GM23248 (cell line): ENCODE data around the gene MRTFA. TPM values are rescaled to one million over a fixed set of nuclear protein-coding genes. Genes with fewer than 3 reads are reported as not detected.
"Not testable (repeated sequence)": the region's sequence is repeated elsewhere in the genome, so short reads cannot be mapped to it uniquely, and the experiment has no call there.

Source experiments
- DNase-seq: peaks from one replicate; pipeline ENCODE4 v3.0.0-alpha.2; 2015
- H2AFZ ChIP-seq: fragments of 200-600 bp; sonication (generic); 2 replicates; pipeline ENCODE4 v1.6.1; 2016; ENCODE audit warnings: antibody characterized with exemption
- H3F3A ChIP-seq: fragments of 200-600 bp; sonication (generic); 2 replicates; pipeline ENCODE4 v1.6.1; 2016; ENCODE audit warnings: mild to moderate bottlenecking, antibody characterized with exemption, mixed run types; ENCODE audit not compliant: insufficient read depth
- H3K27ac ChIP-seq: fragments of 200-600 bp; sonication (generic); 2 replicates; pipeline ENCODE4 v1.5.1; 2016; ENCODE audit warnings: mild to moderate bottlenecking
- H3K27me3 ChIP-seq: fragments of 200-600 bp; sonication (generic); replicated peaks from 2 replicates; pipeline ENCODE4 v1.6.1; 2016; ENCODE audit warnings: mild to moderate bottlenecking; ENCODE audit not compliant: insufficient read depth
- H3K36me3 ChIP-seq: fragments of 200-600 bp; sonication (generic); 2 replicates; pipeline ENCODE4 v1.6.1; 2016; ENCODE audit warnings: low read depth, mild to moderate bottlenecking
- H3K4me1 ChIP-seq: fragments of 200-600 bp; sonication (generic); 2 replicates; pipeline ENCODE4 v1.6.1; 2016; ENCODE audit warnings: mild to moderate bottlenecking; ENCODE audit not compliant: insufficient read depth
- H3K4me2 ChIP-seq: fragments of 200-600 bp; sonication (generic); one replicate; pipeline ENCODE4 v1.6.1; 2016; ENCODE audit warnings: mild to moderate bottlenecking; ENCODE audit not compliant: unreplicated experiment
- H3K4me3 ChIP-seq: fragments of 200-600 bp; sonication (generic); 2 replicates; pipeline ENCODE4 v1.5.1; 2016; ENCODE audit warnings: mild to moderate bottlenecking
- H3K79me2 ChIP-seq: fragments of 200-600 bp; sonication (generic); 2 replicates; pipeline ENCODE4 v1.6.1; 2016; ENCODE audit warnings: mild to moderate bottlenecking; ENCODE audit not compliant: insufficient read depth
- H3K9ac ChIP-seq: fragments of 200-600 bp; sonication (generic); 2 replicates; pipeline ENCODE4 v1.6.1; 2016; ENCODE audit warnings: mild to moderate bottlenecking
- H3K9me2 ChIP-seq: fragments of 200-600 bp; sonication (generic); 2 replicates; pipeline ENCODE4 v1.6.1; 2016; ENCODE audit warnings: mixed run types, mild to moderate bottlenecking, moderate library complexity; ENCODE audit not compliant: insufficient read depth
- H3K9me3 ChIP-seq: fragments of 200-600 bp; sonication (generic); one replicate; pipeline ENCODE4 v1.6.1; 2017; ENCODE audit warnings: low read depth
- H4K20me1 ChIP-seq: fragments of 200-600 bp; sonication (generic); 2 replicates; pipeline ENCODE4 v1.6.0; 2016; ENCODE audit not compliant: insufficient read depth
- EZH2 ChIP-seq: fragments of 200-600 bp; sonication (generic); IDR thresholded peaks from 2 replicates; pipeline ENCODE4 v1.6.1; 2018; ENCODE audit warnings: antibody characterized with exemption, mild to moderate bottlenecking; ENCODE audit not compliant: insufficient read depth, poor library complexity, severe bottlenecking
- EZH2phosphoT487 ChIP-seq: fragments of 200-600 bp; sonication (generic); IDR thresholded peaks from 2 replicates; pipeline ENCODE4 v1.6.1; 2018; ENCODE audit warnings: antibody characterized with exemption, moderate library complexity, mild to moderate bottlenecking, low read depth; ENCODE audit not compliant: insufficient read depth
- WGBS, 2 experiments: methylation state at CpG; one replicate each; pipeline ENCODE4 v1.1.6; 2015 to 2017; ENCODE audit warnings: low lambda C conversion rate in 2 of 2, low coverage in 1 of 2; ENCODE audit errors: missing lambda C conversion rate in 2 of 2; 5-methylcytosine and 5-hydroxymethylcytosine counted together
- in situ Hi-C: fragments of 300-500 bp; cut with MboI; formaldehyde crosslinking; loops from 2 replicates; pipeline ENCODE4 v1.15.0; 2020
- polyA plus RNA-seq: library from polyadenylated mRNA; unstranded; fragments of >200 nt; fragmentation: Nextera tagmentation; extraction: Ambion mirVana; gene quantifications from 2 replicates; pipeline ENCODE4 v1.2.1, GENCODE V29; 2016
- total RNA-seq: library from RNA; depleted of rRNA; stranded (reverse); fragments of >200 nt; shearing (Covaris generic); gene quantifications from 2 replicates; pipeline ENCODE4 v1.2.3, GENCODE V29; 2014

The MRTFA gene
- total and polyA plus RNA-seq, 2 experiments from 2014 or later: 24.2 to 49.2 TPM

GRCh38 chr22:40627612-40628011 lies 8.9 kb downstream of the MRTFA start:
- no peaks in the 10 kb centered on the region for H3K9me3 ChIP-seq

GRCh38 chr22:40626851-40627250 lies 9.7 kb downstream of the MRTFA start:
- Histone ChIP-seq H4K20me1 (peaks cover 3% of the 10 kb centered on the region; the same call in 1 of the 2 replicates), H3K27ac (no peak overlapping the region), H3K9ac (no peak overlapping the region), H3K4me2 (no peak overlapping the region), H3K4me3 (no peak overlapping the region), H3K27me3 (no peaks in the 10 kb centered on the region), H3K9me3 (no peaks in the 10 kb centered on the region), H3K9me2 (no peaks in the 10 kb centered on the region), H3K36me3 (no peaks in the 10 kb centered on the region), H2AFZ (no peak overlapping the region), H3K4me1 (peaks cover 21% of the 10 kb centered on the region), H3K79me2 (peaks cover 100% of the 10 kb centered on the region), H3F3A (peaks cover 20% of the 10 kb centered on the region)
- no peak for DNase-seq
- TF ChIP-seq EZH2 (no peak), EZH2phosphoT487 (no peak)
- in situ Hi-C loops: loop anchor here (25.0 kb wide), 1 partner anchor 190 kb away; no protein-coding TSS in a partner anchor
- 94 to 98% methylated on average over 2 of the region's 2 CpGs for WGBS, 2 experiments

More at GRCh38 chr22:40627612-40628011, 8.9 kb downstream of the MRTFA start:
- Histone ChIP-seq H3K79me2 (peaks cover 100% of the 10 kb centered on the region), H3K4me2 (peak overlapping the region; percentile 37), H3K4me3 (no peak overlapping the region), H3K27me3 (no peaks in the 10 kb centered on the region), H4K20me1 (peaks cover 3% of the 10 kb centered on the region; the same call in 1 of the 2 replicates), H3K27ac (no peak overlapping the region), H3K36me3 (no peaks in the 10 kb centered on the region), H2AFZ (no peak overlapping the region), H3K9ac (no peak overlapping the region), H3K9me2 (no peaks in the 10 kb centered on the region), H3F3A (peaks cover 20% of the 10 kb centered on the region), H3K4me1 (peaks cover 23% of the 10 kb centered on the region)
- in situ Hi-C loops: loop anchor here (25.0 kb wide), 1 partner anchor 190 kb away; no protein-coding TSS in a partner anchor
- DNase-seq: no peak
- TF ChIP-seq EZH2 (no peak), EZH2phosphoT487 (no peak)
- WGBS, 2 experiments: 95 to 96% methylated on average over 5 of the region's 5 CpGs

GRCh38 chr22:40625794-40626193 lies 10.7 kb downstream of the MRTFA start:
- 96 to 100% methylated on average over 3 of the region's 3 CpGs for WGBS, 2 experiments
- H3K9me2 ChIP-seq, H3K27ac ChIP-seq, H3K36me3 ChIP-seq, DNase-seq, H3K9me3 ChIP-seq, H2AFZ ChIP-seq, H4K20me1 ChIP-seq, H3K27me3 ChIP-seq, H3K9ac ChIP-seq, H3K4me2 ChIP-seq, H3K4me3 ChIP-seq: not testable (repeated sequence)
- peaks cover 17% of the 10 kb centered on the region for H3F3A ChIP-seq
- peaks cover 100% of the 10 kb centered on the region for H3K79me2 ChIP-seq
- in situ Hi-C loops: loop anchor here (25.0 kb wide), 1 partner anchor 188 kb away; no protein-coding TSS in a partner anchor
- peaks cover 15% of the 10 kb centered on the region for H3K4me1 ChIP-seq

- in situ Hi-C loops: loop anchor here (25.0 kb wide), 1 partner anchor 188 kb away; no protein-coding TSS in a partner anchor
- not testable (repeated sequence) for H3K9me2 ChIP-seq, H2AFZ ChIP-seq, H3K36me3 ChIP-seq, H3K27me3 ChIP-seq, H3K4me3 ChIP-seq, H3K9ac ChIP-seq, H3K4me2 ChIP-seq, H3K9me3 ChIP-seq, H4K20me1 ChIP-seq, DNase-seq, H3K27ac ChIP-seq
- peaks cover 17% of the 10 kb centered on the region for H3F3A ChIP-seq
- peaks cover 100% of the 10 kb centered on the region for H3K79me2 ChIP-seq
- peaks cover 15% of the 10 kb centered on the region for H3K4me1 ChIP-seq
- WGBS, 2 experiments: 96 to 99% methylated on average over 3 of the region's 3 CpGs
These were observed 11.2 kb downstream of the MRTFA start for GRCh38 chr22:40625281-40625680.

- Histone ChIP-seq H3K9me3 (no peaks in the 10 kb centered on the region), H3K9ac (no peak overlapping the region), H3K79me2 (peaks cover 100% of the 10 kb centered on the region), H3K4me2 (no peak overlapping the region), H3F3A (peaks cover 17% of the 10 kb centered on the region), H3K36me3 (no peaks in the 10 kb centered on the region), H3K4me1 (peaks cover 15% of the 10 kb centered on the region), H4K20me1 (peaks cover 3% of the 10 kb centered on the region; the same call in 1 of the 2 replicates), H3K27ac (no peak overlapping the region), H3K27me3 (no peaks in the 10 kb centered on the region), H3K9me2 (no peaks in the 10 kb centered on the region), H3K4me3 (no peak overlapping the region), H2AFZ (no peak overlapping the region)
- TF ChIP-seq EZH2phosphoT487: no peak
- DNase-seq: no peak
- in situ Hi-C loops: loop anchor here (25.0 kb wide), 1 partner anchor 187 kb away; no protein-coding TSS in a partner anchor
- 85 to 88% methylated on average over 1 of the region's 1 CpG for WGBS, 2 experiments
These were observed 11.7 kb downstream of the MRTFA start for GRCh38 chr22:40624770-40625169.
